ENCODE measurements around the gene CHL1. TPM values are rescaled to one million over a fixed set of nuclear protein-coding genes. Genes with fewer than 3 reads are reported as not detected.

CHL1 gene
- total RNA-seq, 1 experiment from 2014 or later = not detected

GRCh38 chr3:264394-265156, 68.0 kb downstream of the CHL1 start:
- POLR2A ChIA-PET (ENCODE audit: low non-redundant PET) = no interaction called here
- no peaks in the 10 kb centered on the region for H3K36me3 ChIP-seq (ENCODE audit: insufficient read depth, low read length, poor library complexity, severe bottlenecking)
- no peak overlapping the region for H3K4me3 ChIP-seq (ENCODE audit: low read depth, low read length, poor library complexity, severe bottlenecking)
- H3K4me1 ChIP-seq (ENCODE audit: insufficient read depth, low read length, poor library complexity, severe bottlenecking) = no peaks in the 10 kb centered on the region
- no peak overlapping the region for H3K27ac ChIP-seq (ENCODE audit: low read depth, low read length, poor library complexity, severe bottlenecking)
- CTCF ChIA-PET = no interaction called here
- TF ChIP-seq EZH2 (IDR thresholded peaks at IDR 0.05; ENCODE audit: borderline replicate concordance, low read depth, low read length, poor library complexity, severe bottlenecking) = no peak
- TF ChIP-seq, protein P1, sequence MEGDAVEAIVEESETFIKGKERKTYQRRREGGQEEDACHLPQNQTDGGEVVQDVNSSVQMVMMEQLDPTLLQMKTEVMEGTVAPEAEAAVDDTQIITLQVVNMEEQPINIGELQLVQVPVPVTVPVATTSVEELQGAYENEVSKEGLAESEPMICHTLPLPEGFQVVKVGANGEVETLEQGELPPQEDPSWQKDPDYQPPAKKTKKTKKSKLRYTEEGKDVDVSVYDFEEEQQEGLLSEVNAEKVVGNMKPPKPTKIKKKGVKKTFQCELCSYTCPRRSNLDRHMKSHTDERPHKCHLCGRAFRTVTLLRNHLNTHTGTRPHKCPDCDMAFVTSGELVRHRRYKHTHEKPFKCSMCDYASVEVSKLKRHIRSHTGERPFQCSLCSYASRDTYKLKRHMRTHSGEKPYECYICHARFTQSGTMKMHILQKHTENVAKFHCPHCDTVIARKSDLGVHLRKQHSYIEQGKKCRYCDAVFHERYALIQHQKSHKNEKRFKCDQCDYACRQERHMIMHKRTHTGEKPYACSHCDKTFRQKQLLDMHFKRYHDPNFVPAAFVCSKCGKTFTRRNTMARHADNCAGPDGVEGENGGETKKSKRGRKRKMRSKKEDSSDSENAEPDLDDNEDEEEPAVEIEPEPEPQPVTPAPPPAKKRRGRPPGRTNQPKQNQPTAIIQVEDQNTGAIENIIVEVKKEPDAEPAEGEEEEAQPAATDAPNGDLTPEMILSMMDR (conservative IDR thresholded peaks at IDR 0.05; ENCODE audit: low read depth, low read length) = no peak
- H3K27me3 ChIP-seq (replicated peaks; ENCODE audit: insufficient read depth, low read depth, low read length, poor library complexity) = no peaks in the 10 kb centered on the region
- intact Hi-C loops (cut with micrococcal nuclease; ENCODE audit: unreplicated experiment) = no loop called here
- no peaks in the 10 kb centered on the region for H3K9me3 ChIP-seq (ENCODE audit: low read depth, low read length, poor library complexity, severe bottlenecking)
- no peak for DNase-seq (ENCODE audit: low spot score)
- BruUV-seq (replicated peaks) = no TSS peak

- Histone ChIP-seq H3K4me3 (ENCODE audit: low read depth, low read length, poor library complexity, severe bottlenecking) (no peak overlapping the region), H3K4me1 (ENCODE audit: insufficient read depth, low read length, poor library complexity, severe bottlenecking) (no peaks in the 10 kb centered on the region), H3K36me3 (ENCODE audit: insufficient read depth, low read length, poor library complexity, severe bottlenecking) (no peaks in the 10 kb centered on the region), H3K9me3 (ENCODE audit: low read depth, low read length, poor library complexity, severe bottlenecking) (no peaks in the 10 kb centered on the region), H3K27ac (ENCODE audit: low read depth, low read length, poor library complexity, severe bottlenecking) (no peak overlapping the region), H3K27me3 (replicated peaks; ENCODE audit: insufficient read depth, low read depth, low read length, poor library complexity) (no peaks in the 10 kb centered on the region)
- ChIA-PET POLR2A (ENCODE audit: low non-redundant PET) (no interaction called here), CTCF (no interaction called here)
- no peak for TF ChIP-seq EZH2 (IDR thresholded peaks at IDR 0.05; ENCODE audit: borderline replicate concordance, low read depth, low read length, poor library complexity, severe bottlenecking)
- TF ChIP-seq, protein P1 (conservative IDR thresholded peaks at IDR 0.05; ENCODE audit: low read depth, low read length) = no peak
- intact Hi-C loops (cut with micrococcal nuclease; ENCODE audit: unreplicated experiment) = no loop called here
- no TSS peak for BruUV-seq (replicated peaks)
- DNase-seq (ENCODE audit: low spot score) = no peak
Observed at GRCh38 chr3:267101-267500, 70.5 kb downstream of the CHL1 start.

DNA sequence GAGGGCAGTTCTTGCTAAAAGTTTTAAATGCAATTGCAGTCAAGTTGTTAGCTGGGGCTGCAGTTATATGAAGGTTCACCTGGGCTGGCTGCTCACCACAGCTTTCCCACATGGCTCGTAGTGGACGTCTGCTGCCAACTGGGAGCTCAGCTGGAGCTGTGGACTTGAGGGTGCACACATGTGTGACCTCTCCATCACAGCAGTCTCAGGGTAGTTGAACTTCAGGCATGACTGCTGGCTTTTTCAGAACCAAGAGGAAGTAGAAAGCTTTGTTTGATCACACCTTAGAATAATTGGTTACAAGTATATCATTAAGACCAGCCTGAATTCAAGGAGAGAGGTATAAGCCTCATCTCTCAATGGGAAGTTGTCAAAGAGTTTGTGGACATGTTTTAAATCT, 74.1 kb downstream of the CHL1 start:
- no peak overlapping the region for H3K4me3 ChIP-seq (ENCODE audit: low read depth, low read length, poor library complexity, severe bottlenecking)
- no peaks in the 10 kb centered on the region for H3K9me3 ChIP-seq (ENCODE audit: low read depth, low read length, poor library complexity, severe bottlenecking)
- CTCF ChIA-PET = no interaction called here
- POLR2A ChIA-PET (ENCODE audit: low non-redundant PET) = no interaction called here
- no peak for DNase-seq (ENCODE audit: low spot score)
- H3K27me3 ChIP-seq (replicated peaks; ENCODE audit: insufficient read depth, low read depth, low read length, poor library complexity) = no peaks in the 10 kb centered on the region
- no peak overlapping the region for H3K27ac ChIP-seq (ENCODE audit: low read depth, low read length, poor library complexity, severe bottlenecking)
- TF ChIP-seq, protein P1 (conservative IDR thresholded peaks at IDR 0.05; ENCODE audit: low read depth, low read length) = no peak
- TF ChIP-seq EZH2 (IDR thresholded peaks at IDR 0.05; ENCODE audit: borderline replicate concordance, low read depth, low read length, poor library complexity, severe bottlenecking) = no peak
- H3K4me1 ChIP-seq (ENCODE audit: insufficient read depth, low read length, poor library complexity, severe bottlenecking) = no peaks in the 10 kb centered on the region
- BruUV-seq (replicated peaks) = no TSS peak
- H3K36me3 ChIP-seq (ENCODE audit: insufficient read depth, low read length, poor library complexity, severe bottlenecking) = no peaks in the 10 kb centered on the region
- intact Hi-C loops (cut with micrococcal nuclease; ENCODE audit: unreplicated experiment) = no loop called here
